Lower leg skin (tissue), 3 donors: ENCODE measurements around the gene KRTAP10-5.

Experiments
- POLR2A ChIP-seq, 2 donors: fragments of 450-650 bp; IDR thresholded peaks; one replicate each; pipeline ENCODE4 v1.6.1; 2016 to 2017; ENCODE audit warnings: antibody characterized with exemption in 2 of 2, mild to moderate bottlenecking in 1 of 2, moderate library complexity in 1 of 2
- TF ChIP-seq, protein P1 (sequence below), 3 donors: fragments of 450-650 bp; IDR thresholded peaks; one replicate each; pipeline ENCODE4 v1.5.1; 2016; ENCODE audit warnings: antibody characterized with exemption in 3 of 3, mild to moderate bottlenecking in 3 of 3, moderate library complexity in 2 of 3

DNA sequence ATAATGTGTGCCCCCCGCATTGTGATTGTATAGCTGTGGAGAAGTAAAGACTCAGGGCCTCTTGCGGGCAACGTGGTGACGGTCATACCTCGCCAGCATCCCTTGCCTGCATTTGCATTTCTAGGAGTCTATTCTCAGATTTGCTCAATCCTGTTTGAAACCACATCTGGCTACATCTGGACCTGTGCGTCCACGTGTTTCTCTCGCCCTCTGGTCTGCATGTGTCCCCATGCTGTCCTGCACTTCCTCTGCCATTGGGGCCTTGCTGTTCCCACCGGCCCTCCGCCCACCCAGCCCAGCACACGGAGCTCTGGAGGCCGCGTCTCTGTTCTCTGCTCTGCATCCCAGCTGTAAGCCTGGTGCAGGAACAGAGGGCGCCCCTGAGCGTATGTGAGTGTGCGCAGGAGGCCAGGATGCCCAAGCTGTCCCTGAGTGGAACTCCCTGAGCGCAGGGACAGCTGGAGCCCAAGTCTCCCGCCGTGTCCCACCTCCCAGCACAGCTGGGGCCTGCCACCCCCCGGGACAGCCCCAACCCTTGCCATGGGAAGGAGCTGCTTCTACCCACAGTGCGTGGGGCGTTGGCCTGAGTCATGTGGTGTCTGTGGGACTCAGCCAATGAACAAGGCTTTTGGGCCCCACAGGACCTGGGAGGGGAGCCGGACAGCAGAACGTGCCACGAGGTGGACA, 30.7 kb downstream of the KRTAP10-5 start:
- TF ChIP-seq, protein P1, sequence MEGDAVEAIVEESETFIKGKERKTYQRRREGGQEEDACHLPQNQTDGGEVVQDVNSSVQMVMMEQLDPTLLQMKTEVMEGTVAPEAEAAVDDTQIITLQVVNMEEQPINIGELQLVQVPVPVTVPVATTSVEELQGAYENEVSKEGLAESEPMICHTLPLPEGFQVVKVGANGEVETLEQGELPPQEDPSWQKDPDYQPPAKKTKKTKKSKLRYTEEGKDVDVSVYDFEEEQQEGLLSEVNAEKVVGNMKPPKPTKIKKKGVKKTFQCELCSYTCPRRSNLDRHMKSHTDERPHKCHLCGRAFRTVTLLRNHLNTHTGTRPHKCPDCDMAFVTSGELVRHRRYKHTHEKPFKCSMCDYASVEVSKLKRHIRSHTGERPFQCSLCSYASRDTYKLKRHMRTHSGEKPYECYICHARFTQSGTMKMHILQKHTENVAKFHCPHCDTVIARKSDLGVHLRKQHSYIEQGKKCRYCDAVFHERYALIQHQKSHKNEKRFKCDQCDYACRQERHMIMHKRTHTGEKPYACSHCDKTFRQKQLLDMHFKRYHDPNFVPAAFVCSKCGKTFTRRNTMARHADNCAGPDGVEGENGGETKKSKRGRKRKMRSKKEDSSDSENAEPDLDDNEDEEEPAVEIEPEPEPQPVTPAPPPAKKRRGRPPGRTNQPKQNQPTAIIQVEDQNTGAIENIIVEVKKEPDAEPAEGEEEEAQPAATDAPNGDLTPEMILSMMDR (IDR thresholded peaks at IDR 0.05): no peak
- no peak for TF ChIP-seq POLR2A (IDR thresholded peaks at IDR 0.05)
